Esophagus mucosa (tissue), 1 donor: ENCODE measurements around the gene C14orf93. TPM values are rescaled to one million over a fixed set of nuclear protein-coding genes. Genes with fewer than 3 reads are reported as not detected.
A peak's percentile ranks its signal among the peaks of the same experiment; 100 is the strongest.

ENCODE experiments used
- ATAC-seq: fragments of 200-7000 bp; cut with Tn5 transposase; one replicate; pipeline ENCODE4 v1.9.1; 2020
- total RNA-seq: library from RNA; stranded (reverse); gene quantifications from one replicate; pipeline ENCODE4 v1.2.4, GENCODE V29; 2023
- donor health status: DM: yes; HTN: yes; CAD: no.

The C14orf93 gene, protein sequence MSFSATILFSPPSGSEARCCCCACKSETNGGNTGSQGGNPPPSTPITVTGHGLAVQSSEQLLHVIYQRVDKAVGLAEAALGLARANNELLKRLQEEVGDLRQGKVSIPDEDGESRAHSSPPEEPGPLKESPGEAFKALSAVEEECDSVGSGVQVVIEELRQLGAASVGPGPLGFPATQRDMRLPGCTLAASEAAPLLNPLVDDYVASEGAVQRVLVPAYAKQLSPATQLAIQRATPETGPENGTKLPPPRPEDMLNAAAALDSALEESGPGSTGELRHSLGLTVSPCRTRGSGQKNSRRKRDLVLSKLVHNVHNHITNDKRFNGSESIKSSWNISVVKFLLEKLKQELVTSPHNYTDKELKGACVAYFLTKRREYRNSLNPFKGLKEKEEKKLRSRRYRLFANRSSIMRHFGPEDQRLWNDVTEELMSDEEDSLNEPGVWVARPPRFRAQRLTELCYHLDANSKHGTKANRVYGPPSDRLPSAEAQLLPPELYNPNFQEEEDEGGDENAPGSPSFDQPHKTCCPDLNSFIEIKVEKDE
- total RNA-seq: 4.6 TPM

DNA sequence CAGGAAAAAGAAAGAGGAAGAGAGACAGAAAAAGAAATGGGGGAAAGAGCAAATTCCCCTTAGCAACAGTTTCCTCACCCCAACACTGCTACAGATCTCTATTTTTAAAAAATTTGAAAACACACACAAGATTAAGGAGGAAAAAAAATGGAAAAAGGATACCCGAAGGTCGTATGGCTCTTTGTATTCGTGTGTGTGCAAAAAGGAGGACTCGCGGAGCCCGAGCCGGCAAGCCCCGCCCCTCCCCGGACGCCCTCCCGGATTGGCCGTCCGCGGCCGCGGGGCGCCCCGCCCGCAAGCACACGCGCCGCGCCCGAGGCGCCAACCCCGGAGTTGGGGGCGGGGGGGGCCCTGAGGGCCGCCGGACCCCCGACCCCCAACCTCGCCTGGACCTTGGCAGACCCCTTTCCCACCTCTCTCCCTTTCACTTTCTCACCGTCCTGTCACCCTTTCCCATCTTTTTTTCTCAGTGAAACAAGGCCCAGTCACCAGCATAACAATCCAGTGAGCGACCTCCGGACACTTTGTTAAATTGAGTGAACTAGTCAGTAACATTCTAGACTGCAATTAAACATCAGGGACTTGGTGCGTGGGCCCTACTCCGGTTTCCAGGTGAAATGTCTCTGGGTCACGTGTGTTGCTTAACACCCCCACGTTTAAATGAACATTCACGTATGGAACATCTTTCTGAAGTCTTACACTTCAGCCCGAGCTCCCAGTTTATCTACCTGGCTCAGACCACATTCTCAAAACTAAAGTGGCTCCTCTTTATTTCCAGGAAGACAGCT is at the start of gene C14orf93:
Gene C14orf93, minus strand, starts transcription at position 205 of the 788 bp plus-strand sequence. CDS start 11,120 bp downstream, outside the sequence.
- peak; percentile 58 for ATAC-seq

DNA sequence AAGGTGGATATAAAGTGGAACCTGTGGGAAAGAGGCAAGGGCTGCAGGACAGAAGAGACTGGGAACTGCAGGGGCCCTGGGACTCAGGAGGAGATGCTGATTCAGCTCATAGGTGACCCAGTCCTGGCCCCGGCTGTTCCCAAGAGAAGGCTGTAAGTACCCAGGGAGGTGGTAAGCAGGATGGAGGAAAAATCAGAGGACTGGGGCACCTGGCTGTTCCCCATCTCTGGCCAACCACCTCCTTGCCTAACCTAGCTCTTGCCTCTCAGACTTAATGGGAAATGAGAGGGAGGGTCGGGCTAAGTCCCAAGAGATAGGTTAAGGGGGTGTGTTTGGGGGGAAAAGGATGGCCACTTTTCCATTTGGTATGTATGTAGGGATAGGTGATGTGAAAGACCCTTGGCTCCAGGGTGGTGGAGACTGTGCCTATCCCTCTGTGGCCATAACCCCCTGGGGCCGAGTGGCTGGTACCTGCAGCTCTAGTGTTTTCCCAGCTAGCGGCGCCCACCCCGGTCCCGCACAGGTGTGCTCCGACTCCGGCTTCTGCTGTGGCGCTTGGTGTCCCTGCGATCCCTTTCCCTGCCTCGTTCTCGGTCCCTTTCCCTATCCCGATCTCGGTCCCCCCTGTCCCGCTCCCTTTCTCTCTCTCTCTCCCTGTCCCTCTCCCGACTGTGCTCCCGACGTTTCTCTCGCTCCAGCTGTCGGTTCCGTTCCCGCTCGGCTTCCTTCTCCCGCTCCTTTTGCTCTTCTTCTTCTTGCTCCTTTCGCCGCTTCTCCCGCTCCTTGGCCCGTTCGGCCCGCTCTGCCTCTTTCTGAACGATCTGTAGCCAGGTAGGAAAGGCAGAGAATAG is 48.9 kb upstream of the C14orf93 start:
- no peak for ATAC-seq

DNA sequence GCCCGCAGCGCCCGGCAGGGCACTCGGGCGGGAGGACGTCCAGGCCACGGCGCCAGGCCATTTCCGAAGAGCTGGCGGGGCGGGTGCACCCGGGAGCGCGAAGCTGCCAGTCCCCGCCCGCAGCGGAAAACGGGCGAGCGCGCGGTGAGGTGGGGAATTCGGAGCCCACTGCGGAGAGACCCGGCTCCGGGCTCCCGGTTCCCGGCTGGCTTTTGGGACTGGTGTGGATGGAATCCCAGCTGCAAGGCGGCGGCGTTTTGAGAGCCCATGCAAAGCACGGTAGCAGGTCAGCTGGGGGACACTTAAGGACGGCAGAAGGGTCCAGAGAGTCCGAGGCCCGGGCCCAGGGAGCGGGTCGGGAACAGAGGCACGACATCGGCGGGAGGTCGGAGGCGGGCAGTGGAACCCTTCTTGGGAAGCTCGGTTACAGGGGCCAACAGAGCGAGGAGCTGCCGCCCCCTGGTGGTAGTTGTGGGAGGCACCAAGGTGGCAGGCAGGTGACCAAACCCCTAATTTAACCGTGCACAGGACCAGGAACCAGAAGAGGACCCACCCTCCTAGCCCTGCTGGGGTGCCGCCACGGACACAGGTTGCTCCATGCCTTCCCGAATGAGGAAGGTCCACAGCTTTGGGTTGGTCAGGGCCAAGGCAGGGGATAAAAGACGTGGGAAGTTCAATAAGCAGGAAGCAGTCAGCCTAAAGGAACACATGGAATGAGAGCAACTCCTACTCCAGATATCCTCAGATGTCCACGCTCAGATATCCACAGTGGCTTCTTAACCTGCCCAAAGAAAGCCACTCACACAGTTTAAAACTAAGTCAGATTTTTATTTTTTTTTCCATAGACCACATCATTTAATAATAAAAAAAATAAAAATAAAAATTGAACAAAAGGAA is 48.1 kb upstream of the C14orf93 start:
- peak; percentile 76 for ATAC-seq

DNA sequence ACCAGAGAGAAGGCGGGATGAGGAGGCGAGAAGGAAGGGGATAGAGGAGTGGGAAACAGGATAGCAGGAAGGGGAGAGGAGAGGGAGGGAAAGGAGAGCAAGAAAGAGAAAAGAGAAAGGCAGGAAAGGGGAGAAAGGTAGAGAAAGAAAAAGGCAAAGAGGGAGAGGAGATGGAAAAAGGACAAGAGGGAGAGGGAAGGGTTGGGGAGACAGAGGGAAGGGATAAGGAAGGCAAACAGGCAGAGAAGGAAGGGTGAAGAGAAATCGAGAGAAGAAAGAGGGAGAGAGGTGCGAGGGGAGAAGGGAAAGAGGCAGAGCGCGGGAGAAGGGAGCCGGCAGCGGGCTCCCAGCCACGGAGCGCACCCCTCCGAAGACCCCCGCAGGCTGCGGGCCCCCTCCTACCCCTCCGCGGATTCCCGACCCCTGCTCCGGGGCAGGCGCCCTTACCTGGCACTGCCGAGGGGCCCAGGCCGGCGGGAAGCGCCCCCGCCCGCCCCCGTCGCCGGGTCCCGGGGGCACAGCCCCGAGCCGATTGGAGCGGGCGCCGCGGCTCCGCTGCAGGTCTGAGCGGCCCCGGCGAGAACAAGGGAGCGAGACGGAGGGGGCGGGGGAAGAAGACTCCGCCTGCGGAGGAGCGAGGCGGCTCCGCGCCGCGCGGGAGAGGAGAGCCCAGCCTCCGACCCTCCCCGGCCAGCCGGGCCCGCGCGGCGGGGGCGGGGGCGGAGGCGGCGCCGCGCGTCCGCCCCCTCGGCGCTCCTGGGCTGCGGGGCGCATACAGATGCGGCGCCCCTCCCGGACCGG is 47.2 kb upstream of the C14orf93 start, which contains the start of gene CDH24:
Gene CDH24, minus strand, starts transcription at position 565 of the 801 bp plus-strand sequence. CDS start 1,787 bp downstream, outside the sequence.
- peak; percentile 61 for ATAC-seq

DNA sequence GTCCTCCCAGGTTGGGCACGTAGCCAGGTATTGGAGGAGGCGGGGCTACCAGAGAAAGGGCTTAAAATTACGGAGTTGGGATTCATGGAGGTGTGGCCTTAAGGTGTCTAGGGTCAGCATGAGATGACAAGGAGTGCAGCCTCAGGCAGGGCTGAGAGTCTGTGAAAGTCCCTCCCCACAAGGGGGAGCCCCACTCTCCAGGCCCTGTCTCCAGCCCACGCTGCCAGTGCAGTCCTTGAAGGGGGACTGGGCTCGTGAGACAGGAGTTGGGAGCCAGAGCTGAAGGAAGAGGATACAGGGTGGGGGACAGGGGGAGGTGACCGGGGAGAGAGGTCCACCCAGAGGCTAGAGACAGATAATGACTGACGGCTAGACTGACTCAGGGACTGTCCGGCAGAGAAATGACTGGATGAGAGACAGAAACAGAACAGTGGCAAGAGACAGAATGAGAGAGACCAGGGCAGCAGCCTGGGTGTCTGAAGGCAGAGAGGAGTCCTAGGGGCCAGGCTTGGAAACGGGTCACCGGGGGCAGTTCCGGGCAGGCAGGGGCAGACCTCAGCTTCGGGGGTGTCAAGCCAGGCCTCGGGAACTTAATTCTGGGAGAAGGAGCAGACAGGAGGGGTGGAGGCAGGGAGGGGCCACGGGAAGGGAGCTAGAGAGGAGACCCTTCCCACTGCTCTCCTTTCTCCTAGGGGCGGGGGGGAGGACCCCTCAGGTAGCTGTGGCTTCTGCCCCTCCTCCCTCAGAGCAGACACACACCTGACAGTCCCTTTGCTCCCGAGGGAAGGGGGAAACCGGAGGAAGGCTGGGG is 46.4 kb upstream of the C14orf93 start:
- ATAC-seq: peak; percentile 45

DNA sequence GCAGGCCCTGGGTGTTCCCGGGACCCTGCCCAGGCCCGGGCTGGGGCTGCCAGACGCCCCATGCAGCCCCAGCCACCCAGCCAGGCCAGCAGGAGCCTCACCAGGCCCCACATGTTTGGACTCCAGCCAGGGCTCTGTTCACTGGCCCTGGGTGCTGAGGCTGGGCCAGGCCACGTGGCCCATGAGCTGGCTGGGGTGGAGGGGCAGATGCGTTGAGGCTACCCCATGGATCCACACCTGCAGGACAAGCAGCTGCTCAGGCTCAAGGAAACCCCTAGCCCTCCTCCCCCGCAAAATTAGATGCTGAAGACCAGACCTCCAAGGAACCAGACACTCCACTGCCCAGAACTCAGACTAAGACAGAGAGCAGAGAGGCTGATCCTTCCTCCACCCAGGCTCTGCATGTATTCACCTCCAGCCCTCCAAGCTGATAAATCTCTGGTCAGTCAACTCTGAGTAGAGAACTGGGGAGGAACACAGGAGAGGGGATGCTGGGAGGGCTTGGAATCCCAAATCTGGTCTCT is 45.7 kb upstream of the C14orf93 start:
- no peak for ATAC-seq

DNA sequence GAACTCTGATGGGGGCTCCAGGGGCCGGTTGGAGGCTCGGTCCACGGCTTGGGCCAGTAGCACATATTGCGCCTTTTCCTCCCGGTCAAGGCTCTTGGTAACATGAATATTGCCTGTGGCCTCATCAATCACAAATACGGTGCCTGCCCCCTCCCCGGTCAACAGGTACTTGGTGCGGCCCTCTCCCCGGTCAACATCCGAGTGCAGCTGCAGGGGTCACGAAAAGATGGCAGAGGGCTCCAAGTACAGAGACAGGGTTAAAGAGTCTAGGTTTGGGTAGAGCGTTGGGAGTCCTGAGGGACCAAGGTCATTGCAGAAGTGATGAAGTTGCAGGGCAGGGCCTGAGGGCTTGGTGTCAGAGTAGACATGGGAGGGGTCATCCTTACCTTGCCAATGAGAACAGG is 45.2 kb upstream of the C14orf93 start:
- ATAC-seq: no peak

DNA sequence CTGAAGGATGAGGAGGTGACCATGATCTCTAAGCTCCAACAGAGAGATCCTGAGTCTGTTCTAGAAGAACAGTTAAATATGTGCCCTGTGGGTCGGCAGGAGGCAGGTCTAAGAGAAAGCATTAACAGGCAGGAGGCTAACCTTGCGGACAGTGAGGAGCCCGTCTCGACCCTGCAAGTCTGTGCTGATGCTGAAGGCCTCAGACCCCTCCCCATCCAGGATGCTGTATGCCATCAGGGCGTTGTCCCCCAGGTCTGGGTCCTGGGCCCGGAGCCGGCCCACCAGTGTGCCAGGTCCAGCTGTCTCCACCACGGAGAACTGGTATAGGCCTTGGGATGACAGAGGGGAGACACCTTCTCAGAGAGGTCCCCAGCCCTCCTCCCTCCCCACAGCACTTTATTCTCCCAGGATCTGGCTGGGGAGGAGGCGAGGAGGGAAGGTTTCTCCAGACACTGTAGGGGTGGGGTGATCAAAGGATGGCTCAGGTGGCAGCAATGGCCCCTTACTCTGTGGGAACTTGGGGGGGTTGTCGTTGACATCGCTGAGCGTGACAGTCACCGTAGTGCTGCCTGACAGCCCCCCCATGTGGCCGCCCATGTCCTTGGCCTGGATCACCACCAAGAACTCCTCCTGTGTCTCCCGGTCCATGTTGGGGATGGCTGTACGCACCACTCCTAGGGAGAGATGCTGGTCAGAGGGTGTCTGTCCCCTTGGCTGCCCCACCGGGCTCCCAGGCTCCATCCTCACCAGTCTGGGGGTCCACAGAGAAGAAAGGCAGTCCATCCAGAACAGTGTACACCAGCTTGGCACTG is 44.3 kb upstream of the C14orf93 start:
- no peak for ATAC-seq

DNA sequence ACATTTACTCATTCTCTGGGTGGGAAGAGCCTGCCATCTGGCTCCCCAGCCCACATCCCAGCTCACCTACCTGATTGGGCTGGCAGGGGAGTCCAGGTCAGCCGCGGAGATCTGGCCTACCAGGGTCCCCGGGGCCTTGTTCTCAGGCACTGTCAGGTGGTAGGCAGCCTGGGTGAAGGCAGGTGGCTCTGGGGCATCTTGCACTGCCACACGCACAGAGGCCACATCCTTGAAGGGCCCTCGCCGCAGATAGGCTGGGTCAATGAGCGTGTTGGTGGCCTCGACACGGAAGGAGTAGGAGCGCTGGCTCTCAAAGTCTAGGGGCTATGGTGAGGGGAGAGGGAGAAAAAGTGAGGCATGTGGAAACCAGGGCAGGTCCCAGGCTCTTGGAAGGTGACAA is 43.5 kb upstream of the C14orf93 start:
- no peak for ATAC-seq

DNA sequence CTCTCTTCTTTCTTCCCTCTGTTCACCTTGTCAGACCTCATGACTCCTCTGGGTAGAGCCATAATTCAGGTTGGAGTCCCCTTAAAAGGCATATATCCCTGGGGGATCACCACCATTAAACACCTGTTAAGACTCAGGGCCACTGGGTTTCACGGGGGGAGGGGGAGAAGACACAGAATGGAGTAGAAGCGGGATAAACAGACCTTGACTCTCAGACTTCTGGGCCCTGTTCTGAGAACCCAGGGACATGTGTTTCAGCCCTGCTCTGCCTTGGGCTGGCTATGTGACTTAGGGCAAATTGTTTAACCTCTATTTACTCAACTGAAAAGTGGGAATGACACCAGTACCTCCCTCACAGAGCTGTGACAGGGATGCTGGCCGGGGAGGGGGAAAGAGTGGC is 42.7 kb upstream of the C14orf93 start:
- no peak for ATAC-seq

DNA sequence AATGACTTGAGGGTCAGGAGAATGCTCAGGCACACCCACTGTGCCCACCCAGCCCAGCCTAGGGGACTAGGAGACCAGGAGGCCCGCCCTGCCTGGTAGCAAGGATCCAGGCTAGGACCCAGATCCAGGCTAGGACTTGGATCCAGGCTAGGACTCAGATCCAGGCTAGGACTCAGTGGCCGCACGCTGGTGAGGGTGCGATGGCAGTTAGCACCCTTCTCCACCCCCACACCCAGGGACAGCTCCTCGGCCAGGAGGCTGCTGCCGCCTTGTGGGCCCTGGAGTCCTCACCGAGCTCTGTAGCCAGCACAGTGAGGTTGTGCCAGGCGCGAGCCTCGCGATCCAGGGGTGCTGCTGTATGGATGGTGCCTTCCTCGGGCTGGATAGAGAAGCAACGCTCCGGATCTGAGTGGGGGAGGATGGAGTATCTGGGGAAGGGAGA is 42.3 kb upstream of the C14orf93 start:
- ATAC-seq: peak; percentile 27

DNA sequence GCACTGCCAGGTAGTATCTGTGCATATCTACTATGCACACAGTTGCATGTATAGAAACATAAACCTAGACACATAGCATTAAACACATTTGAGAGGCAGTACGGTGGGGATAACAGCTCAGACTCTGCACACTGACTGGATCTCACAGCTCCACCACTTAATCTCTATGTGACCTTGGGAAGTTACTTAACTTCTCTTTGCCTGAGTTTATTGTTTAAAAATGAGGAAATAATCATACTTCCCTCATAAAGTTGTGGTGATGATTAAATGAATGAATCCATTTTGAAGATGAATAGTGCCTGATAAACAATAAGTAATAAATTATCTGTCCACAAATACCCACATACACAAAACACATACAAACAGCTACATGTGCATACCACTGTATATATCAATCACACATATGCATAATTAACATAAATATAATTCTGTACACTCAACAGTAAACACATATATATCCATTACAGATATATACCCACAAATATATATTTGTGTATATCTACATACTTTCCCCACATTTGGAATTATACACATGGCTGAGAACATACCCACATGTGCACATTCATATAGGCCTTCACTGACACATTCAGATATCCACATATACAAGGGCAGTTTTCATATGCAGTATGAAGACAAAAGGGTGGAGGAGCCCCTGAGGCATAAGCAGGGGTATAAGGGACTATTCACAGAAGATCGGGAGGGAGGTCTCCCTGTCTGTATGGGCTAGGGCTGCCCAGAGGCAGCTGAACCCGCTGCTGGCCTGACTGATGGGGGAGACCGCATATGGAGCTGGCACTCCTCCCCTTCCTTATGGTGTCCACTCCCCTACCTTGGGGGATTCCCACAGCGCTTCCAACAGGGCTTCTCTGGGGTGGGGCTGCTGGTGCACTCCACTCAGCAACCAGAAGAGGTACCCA is 41.5 kb upstream of the C14orf93 start:
- no peak for ATAC-seq

DNA sequence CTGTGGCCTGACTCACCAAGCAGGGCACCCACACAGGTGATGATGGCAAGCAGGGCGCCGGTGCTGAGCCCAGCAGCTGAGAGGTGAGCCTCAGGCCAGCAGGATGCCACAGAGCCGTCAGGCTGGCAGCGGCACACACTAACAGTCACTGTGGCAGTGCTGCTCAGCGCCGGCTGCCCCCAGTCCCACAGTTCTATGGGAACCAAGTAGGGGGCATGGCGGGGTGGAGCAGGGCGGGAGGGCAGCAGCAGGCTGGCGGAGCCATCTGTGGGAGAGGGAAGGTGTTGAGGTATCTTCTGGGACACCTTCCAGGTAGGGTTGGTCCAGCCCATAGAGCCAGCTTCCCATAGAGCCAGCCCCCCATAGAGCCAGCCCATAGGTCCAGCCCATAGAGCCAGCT is 39.1 kb upstream of the C14orf93 start:
- ATAC-seq: no peak

DNA sequence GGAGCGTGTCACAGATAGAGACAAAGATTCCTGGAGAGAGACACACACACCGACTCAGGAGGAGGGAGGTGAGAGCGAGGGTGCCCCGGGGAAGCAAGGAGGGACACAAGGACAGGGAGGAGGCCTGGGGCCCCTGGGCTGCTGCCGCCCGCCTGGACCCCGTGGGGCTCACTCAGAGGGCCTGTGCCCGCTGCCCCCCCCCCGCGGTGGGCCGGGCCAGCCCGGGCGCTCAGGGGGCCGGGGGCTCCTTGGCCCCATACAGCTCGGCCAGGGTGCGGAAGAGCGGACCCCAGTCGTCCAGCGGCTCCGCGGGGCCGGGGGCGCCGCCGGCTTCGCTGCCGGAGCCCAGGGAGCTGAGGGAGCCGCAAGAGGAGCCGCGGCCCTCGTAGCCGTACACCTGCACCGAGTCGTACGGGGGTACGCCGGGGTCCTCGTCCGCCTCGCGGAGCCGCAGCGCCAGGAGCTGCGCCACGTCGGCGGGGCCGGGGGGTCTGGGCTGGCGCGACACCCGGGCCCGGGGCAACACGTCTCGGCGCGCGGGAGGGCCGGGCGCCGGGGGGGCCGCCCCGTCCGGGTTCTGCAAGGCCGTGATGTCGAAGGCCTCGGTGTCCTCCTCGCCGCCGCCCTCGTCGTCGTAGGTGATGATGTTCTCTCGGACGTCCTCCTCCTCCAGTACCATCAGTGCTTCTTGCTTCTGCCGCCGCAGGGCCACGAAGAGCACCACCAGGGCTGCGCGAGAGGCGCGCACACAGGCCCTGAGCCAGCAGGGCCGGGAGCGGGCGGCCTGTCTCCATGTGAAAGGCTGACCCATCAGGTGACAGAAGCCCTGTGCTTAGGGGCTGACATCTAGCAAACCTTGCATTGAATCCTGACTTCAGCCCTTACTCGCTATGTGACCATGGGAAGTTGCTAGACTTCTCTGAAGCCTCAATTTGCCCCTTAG is 38.1 kb upstream of the C14orf93 start:
- no peak for ATAC-seq

DNA sequence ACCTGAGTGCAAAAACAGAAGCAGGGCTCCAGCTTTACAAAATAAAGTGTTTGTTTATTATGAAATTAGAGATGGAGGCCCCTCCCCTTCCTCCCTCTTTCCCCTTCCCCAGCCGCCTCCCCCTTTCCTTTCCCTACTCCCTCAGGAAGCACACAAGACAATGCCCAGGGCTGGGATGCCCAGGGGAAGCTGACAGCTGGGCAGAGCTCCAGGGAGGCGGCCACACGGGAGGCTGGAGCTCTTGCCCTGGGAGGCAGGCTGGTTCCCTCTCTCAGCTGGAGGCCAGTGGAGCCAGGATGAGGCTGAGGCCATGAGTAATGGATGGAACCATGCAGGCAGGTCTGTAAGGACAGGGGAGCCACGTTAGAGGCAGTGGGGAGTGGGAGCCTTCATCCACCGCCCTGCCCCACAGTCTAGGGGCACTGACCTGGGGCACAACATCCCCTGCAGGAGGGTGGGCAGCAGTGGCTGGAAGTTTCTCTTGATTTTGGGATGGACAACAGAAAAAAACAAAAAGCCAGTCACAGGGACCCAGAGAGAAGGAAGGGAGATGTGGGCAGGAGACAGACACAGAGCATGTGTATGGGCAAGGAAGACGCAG is 37.2 kb upstream of the C14orf93 start:
- peak; percentile 6 for ATAC-seq
